HT-29 (cell line): Measurements from ENCODE around the gene TMEM198. TPM values are rescaled to one million over a fixed set of nuclear protein-coding genes. Genes with fewer than 3 reads are reported as not detected.

ENCODE experiments used
- DNase-seq: peaks from one replicate; pipeline ENCODE4 v3.0.0-alpha.2; 2015; ENCODE audit warnings: low spot score
- total RNA-seq: library from RNA; depleted of rRNA; stranded (reverse); fragments of >200 nt; shearing (Covaris generic); gene quantifications from 2 replicates; pipeline ENCODE4 v1.2.3, GENCODE V29; 2014

Gene TMEM198
- total RNA-seq, 1 experiment from 2014 or later, result 5.6 TPM

DNA sequence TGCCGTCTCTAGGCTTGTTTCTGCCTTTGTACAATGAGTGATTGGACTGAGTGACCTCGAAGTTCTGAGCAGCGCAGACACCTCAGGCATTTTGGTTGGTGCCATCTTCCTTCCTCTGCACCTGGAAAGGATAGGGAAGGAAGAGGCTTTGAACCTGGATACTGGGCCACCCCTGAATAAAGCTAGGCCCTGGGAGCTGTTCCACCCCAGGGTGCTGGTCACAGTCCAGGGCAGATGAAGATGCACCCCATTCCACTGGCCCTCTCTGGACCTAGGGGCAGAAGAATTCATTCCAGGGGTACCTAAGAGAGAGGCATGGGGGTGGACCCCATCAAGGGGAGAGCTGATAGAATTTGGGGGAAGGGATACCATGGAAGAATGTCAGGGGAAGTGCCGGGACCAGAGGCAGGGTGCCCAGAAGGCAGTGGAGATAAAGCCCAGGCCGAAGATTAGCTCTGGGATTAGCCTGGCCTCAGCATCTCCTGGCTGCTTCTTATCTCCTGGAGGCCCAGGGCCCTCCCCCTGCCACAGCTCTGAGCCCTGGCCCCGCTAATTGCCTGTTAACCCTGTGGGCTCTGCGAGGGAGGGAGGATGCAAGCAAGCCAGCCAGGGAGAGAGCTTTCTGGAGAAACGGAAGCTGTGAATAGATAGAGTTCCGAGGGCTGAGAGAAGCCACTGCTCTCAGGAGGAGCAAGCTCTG lies 18.1 kb upstream of the TMEM198 start:
- no peak for DNase-seq

DNA sequence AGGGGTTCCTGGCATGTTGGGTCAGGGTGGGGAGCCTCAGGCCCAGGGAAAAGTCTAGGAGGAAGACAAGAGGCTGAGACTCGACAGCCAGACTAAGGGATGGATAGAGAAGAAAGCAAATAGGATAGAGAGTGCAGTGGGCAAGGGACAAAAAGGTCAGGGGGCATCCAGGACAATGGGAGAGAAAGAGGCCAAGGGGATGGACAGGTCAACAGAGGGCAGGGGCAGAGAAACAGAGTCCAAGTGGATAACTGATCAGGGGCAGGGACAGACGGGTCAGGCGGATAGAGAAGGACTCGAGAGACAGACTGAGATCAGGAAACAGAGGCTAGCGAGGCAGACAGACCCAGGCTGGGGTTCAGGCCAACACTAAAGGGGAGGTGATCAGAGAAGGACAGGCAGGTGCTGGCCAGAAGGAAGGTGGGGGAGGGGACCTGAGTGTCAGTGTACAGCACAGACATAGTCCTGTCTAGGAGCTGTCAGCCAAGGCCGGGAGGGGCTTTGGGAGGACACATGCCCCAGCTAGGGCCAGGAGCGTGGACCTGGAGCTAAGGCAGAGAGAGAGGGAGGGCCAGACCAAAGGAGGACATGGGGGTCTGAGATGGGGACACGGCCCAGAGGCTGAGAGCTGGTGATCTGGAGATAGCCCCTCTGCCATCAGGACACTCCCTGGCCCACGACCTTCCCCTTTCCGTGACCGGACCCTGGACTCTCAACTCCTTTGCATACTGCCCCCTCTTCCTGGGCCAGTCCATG lies 17.3 kb upstream of the TMEM198 start:
- DNase-seq, result no peak

DNA sequence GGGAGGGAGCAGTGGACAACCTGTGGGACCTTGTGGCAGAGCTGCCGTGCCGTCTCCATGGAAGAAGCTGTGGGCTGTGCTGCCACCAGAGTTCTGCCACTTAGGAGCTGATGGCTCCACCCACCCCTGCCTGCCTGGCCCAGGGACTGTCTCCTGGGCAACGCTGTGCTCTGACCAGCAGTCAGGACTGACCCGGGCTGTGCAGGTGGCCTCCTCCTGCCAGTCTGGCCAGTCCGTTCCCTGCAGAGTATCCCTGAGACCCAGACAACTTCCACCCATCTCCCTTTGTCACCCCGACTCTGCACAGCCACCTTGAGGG lies 16.8 kb upstream of the TMEM198 start:
- peak; percentile 39 for DNase-seq

DNA sequence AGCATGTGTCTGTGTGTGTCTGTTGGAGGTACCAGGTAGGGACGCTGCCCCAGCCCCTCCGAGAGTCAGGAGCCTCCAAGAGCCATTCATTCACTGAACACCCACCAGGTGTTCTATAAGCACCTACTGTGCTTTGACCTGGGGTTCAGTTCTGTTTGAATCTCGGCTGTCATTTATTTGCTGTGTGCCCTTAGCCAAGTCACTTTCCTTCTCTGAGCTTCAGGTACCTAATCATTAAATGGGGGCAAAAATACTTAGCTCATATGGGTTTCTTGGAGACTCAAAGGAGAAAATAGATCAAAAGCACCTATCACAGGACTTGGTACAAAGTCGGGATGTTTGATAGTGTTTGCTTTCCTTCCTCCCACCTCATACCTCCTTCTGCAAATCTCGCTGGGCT lies 16.4 kb upstream of the TMEM198 start:
- no peak for DNase-seq

DNA sequence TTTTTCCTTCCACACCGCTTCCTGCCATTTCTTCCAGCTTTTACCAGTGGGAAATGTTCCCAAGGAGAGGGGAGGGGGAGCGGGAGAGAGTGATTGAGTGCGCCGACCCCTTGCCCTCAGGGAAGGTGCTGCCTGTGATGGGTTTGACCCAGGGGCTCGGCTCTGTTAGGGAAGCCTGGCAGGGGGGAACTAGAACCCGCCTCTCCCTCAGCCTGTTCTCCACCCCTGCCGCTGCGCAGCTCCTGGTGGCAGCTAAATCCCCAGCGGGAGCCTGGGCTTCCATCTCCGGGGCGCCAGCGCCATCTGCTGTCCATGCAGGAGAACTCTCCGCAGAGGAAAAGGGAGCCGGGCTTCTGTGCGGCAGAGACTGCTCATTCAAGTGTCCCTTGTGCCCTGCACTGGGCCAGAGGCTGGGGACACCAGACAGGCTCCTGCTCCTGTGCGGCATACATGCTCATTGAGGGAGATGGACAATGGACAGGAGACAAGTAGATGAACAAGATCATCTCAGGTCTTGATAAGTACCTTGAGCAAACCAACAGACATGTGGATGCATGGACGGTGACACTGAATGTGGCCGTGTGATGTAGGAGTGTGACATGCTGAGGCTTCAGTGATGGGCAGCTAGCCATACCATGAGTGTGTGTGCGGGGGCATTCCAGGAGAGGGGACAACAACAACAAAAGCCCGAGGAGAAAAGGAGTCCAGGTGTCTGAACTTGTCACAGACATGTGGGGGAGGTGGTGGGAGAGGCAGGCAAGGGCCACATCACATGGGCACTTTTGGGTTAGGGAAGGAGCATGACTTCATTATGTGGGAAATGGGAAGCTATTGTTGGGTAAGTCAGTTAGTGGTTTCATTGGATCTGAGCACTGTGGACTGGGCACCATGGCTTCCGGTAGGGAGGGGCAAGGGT lies 13.5 kb upstream of the TMEM198 start:
- DNase-seq, result peak; percentile 90

DNA sequence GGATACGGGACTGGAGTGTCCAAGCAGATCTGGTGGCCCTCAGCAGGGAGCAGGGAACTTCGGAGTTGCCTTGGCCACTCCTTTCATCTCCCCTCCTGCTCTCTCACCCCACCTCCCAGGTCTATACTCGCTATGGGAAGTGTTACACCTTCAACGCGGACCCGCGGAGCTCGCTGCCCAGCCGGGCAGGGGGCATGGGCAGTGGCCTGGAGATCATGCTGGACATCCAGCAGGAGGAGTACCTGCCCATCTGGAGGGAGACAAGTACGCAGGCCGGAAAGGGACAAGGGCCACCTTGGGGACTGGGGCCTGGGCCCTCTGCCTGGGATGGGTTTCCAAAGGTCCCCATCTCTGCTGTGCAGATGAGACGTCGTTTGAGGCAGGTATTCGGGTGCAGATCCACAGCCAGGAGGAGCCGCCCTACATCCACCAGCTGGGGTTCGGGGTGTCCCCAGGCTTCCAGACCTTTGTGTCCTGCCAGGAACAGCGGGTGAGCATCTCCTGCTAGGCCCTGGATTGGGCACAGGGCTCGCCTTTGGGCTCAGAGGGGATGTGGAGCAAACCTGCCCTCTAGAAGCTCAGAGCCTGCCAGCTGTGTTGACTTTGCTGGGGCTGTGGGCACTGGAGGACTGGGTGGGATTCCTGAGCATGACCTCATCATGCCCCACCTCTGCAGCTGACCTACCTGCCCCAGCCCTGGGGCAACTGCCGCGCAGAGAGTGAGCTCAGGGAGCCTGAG lies 12.0 kb upstream of the TMEM198 start:
- DNase-seq, result no peak

DNA sequence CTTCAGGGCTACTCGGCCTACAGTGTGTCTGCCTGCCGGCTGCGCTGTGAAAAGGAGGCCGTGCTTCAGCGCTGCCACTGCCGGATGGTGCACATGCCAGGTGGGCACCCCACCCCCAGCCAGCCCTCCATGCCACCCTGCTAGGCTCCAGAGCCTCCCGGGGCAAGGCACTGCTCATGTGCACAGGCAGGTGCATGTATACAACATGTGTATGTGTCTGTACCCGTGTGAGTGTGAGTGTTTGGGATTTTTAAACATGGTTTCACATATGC lies 11.5 kb upstream of the TMEM198 start:
- no peak for DNase-seq

DNA sequence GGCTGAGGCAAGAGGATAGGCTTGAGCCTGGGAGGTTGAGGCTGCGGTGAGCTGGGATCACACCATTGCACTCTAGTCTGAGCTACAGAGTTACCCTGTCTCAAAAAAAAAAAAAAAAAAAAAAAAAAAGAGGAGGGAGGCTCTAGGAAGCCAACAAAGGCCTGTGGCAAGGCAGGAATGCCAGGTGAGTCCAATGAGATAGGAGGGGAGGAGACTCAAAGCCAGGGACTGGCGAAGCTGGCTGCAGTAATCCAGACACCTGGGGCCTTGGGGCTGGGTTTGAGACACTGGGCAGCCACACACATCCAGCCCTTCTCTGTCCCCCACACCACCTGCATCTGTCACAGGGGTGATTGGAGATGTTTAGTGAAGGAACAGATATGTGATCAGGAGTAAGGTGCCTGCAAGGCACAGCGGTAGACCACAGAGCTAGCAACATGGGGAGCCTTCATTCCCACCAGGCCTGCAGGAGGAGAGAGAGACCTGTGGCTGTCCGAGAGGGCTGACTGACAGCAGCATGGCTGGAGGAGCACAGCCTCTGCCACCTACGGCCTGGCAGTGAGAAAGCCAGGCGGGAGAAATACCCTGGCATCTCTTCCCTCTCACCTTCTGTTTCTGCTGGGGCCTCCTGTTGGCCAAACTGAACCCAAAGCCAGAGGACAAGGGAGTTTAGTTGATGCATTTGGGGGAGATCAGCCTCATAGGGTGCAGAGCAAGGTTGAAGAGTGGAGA lies 9.7 kb upstream of the TMEM198 start:
- DNase-seq, result no peak

DNA sequence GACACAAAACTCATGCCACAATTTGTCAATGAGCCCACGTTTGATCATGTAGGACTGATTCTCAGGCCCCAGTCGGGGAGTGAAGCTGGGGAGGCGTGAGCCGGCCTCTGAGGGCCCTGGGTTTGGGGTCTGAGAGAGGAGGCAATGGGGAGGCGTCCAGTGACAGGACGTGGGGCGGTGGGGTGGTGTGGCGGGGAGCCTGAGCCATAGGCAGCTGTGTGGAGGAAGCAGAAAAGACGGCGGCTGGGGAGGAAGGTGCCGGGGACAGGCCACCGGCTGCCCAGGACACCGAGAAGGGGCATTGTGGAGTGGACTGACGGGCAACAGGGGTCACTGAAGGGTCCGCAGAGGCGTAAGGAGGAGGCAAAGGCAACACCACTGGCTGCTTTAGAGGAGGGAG lies 7.4 kb upstream of the TMEM198 start:
- no peak for DNase-seq

DNA sequence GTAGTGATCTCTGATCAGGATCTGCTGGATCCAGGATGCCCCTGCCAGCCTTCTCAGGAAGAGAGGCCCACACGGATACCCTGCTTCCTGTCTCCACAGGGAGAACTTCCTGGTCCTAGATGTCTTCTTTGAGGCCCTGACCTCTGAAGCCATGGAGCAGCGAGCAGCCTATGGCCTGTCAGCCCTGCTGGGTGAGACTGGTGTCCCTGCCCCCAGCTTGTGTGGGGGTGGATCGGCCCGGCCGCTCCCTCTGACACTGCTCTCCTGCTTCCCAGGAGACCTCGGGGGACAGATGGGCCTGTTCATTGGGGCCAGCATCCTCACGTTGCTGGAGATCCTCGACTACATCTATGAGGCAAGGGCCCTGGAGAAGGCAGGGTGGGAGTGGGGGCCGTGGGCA lies 6.9 kb upstream of the TMEM198 start:
- no peak for DNase-seq

DNA sequence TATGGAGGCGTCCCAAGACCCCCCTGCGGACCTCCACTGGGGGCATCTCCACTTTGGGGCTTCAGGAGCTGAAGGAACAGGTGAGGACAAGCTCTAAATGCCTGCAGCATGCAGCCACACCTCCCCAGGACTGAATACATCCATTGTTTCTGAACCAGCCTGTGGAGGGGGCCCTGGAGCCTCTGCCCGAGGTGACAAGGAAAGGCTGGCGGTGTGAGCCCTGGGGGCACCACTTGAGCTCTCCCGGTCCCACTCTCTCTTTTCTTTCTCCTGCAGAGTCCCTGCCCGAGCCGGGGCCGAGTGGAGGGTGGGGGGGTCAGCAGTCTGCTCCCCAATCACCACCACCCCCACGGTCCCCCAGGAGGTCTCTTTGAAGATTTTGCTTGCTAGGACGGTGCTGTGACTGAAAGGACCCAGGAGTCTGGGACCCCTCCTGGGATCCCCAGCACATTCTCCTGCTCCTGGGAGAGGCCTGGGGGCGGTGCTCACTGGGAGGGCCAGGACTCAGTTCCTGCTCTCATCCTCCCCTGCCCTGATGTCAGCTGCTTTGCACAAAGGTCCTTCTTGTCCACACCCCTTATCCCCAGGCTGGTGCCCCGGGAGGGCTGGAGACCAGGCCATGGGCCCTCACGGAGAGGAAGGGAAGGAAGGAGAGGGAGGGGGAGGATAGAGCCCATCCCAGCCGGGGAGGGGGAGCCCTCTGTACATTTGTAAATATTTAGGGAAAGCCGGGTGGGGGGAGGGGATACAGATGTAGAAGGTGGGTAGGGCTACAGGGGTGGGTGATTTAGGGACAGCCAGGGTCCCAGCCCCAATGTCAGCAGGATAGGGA lies 6.0 kb upstream of the TMEM198 start:
- no peak for DNase-seq

DNA sequence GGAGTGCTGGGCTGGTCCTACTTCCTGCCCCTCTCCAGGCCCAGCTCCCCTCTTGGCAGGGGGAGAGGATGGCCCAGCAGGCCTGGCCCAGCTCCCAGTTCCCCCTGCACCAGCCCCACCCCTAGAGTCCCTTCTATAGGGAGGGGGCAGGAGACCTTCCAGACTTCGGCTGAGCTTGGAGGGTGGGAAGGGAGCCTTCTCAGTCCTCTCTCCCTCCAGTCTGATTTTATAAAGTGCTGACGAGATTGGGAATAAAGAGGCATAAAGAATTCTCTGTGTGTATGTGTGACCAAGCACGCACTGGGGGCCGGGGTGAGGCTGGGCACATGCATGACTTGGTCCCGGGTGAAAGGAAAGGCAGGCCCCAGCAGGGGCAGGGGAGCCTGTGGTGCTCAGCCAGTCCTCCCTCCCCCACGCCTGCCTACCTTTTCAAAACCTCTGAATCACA lies 5.3 kb upstream of the TMEM198 start:
- DNase-seq, result no peak

DNA sequence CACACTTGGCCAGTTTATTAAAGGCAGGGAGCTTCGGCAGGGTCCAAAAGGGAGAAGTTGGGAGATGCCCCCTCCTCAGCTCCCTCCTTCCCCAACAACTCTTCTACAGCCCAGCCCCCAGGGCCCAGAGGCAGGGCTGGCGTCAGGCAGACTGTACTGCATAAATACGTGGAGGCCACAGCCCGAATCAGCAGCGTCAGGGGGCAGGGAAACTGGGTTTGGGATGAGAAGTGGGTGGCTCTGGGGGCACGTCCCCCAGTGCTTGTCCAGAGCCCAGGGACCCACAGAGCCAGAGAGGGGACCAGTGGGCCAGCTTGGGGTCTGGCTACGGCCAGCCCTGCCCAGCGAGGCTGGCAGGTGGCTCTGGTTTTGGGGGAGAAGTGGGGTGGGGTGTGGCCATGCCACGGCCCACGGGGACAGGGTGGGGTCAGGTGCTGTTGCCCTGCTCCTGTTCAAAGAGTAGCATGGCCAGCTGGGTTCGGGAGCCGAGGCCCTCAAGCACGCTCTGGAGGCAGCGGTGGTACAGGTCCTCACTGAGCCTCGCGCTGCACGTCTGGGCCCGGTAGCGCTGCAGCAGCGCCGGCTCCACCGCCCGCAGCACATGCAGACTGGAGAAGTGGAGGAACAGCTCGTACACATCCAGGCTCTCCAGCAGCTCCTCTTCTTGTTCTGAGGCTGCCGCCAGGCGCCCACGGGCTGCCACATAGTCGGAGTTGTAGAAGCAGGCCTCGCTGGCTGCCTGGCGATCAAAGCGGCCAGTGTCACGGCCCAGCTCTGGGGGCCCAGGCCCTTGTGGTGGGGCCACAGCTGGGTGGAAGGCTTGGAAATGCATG lies 4.7 kb upstream of the TMEM198 start:
- no peak for DNase-seq

DNA sequence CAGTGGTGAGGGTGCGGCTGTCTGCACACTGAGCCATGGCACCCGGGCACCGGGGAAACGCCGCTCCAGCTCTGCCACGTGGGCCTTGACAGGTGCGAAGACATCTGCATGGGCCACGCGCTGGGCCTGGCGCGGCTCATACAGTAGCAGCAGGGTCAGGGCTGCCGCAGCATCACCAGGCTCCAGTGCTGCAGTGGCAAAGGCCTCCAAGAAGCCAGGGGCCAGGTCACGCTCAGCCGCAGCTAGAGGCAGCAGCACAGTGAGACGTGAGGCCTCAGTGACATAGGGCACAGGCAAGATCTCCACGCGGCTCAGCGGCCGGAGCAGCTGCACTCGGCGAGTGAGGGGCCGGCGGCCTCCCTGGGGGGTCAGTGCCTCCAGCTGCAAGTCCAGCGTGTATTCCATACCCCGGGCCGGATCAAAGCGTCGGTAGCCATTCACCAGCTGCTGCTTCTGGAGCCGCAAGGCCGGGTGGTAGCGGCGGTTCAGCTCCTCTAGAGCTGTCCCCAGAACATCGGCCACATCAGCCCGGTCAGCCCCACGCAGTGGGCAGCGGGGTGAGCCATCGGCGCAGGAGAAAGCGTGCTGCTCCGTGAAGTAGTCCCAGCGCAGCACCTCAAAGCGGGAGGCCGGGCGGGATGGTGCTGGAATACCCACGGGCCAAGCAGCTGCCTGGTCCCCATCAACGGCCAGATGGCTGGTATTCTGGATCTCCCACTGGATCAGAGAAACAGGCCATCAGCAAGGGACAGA lies 3.7 kb upstream of the TMEM198 start:
- no peak for DNase-seq

DNA sequence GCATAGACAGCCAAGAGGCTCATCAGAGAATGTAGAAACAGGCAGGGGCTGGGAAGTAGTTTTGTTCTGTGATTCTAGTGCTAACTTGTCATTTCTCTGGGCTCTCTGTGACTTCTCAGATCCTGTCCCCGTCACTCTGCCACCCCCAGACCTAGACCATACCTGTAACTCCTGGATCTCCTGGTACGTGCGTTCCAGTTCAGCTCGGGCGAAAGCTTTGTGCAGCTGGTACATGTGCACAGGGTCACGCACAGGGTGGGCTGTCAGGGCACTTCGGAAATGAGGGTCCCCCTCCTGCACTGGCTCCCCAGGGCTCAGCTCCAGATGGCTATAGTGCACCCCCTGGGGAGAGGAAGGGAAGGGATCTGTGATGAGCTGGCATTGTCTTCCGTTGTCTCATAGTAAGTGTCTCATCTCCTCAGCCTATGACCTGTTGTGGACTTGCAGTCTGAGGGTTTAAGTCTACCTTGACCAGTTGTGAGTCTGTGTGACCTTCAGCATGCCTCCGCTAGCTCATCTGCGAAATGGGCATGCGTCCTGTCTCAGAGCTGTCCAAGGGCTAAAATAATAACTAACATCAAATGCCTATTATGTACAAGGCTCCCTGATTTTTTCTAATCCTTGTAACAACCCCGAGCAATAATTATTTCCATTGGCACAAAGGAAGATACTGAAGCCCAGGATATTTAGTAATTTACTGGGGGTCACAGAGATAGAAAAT lies 2.9 kb upstream of the TMEM198 start:
- no peak for DNase-seq

DNA sequence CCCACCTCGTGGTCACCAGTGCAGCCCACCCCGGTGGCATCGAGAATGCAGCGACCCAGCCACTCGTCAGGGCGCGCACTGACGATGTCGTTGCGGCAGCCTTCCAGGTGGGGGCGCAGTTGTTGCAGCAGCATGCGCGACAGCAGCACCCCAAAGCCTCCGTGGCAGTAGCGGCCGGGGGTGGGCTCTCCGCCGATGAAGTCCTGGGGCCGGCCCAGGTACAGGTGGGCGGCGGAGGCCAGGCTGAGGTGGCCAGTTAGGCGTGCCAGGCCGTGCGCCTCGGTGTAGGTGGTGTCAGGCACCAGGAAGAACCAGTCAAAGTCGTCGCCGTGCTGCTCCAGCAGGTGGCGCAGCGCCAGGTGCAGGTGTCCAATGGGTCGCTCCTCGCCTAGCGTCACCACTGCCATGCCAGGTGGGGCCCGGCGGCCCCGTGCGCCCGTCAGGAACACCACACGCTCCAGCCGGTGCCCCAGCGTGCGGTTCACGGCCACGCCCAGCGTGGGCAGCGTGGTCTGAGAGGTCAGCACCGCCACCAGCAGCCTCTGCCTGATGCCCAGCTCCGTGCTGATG lies 2.1 kb upstream of the TMEM198 start:
- peak; percentile 96 for DNase-seq

DNA sequence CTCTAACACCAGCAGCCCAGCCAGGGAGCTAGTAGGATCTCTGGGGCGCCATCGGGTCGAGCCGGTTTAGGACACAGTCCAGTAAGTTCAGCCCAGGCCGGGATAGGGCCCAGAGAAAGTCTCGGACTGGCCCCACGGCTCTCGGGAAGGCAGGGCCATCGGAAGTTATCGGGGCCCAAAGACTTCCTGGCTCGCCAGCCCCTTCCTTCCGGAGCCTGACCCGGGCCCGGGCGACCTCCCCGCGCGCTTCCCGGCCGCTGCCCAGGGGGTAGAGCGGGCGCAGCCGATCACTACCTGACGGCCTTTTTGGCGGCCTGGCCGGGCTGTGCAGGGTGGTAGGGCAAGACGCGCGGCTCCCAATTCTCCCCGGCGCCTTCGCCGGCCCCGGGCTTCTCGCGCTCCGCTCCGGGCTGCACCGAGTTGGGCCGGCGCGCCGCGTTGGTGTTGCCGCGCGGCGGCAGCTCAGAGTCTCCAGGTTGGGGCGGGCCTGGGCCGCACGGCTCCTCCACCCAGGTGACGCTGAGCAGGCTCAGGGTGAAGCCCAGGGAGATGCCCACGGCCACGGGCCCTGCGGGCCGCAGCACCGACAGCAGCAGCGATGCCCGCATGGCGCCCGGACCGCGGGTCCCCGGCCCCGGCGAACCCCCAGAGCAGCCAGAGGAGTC lies 765 bp upstream of the TMEM198 start:
- DNase-seq, result peak; percentile 48
